HEK293 (cell line): ENCODE results near the gene MYRIP.

ENCODE experiments used
- CTCF ChIP-seq: fragments of 450-650 bp; formaldehyde crosslinking; IDR thresholded peaks from 2 replicates; pipeline ENCODE4 v1.5.1; 2016; ENCODE audit warnings: missing biosample characterization, missing genetic modification characterization
- REST ChIP-seq: fragments of 450-650 bp; formaldehyde crosslinking; IDR thresholded peaks from 2 replicates; pipeline ENCODE4 v1.5.1; 2016; ENCODE audit warnings: missing biosample characterization, missing genetic modification characterization

- TF ChIP-seq REST (tag by site-specific recombination), result no peak
- no peak for TF ChIP-seq CTCF (tag by site-specific recombination)
These were observed 225.8 kb downstream of the MYRIP start for GRCh38 chr3:40035177-40035576.
